SK-N-SH (cell line): ENCODE data around the gene TCF3. TPM values are rescaled to one million over a fixed set of nuclear protein-coding genes. Genes with fewer than 3 reads are reported as not detected.

Source experiments
- CTCF ChIA-PET: fragments of 300-600, 350-600 bp; formaldehyde crosslinking; extraction: SDS; loops from one replicate; lab custom pipeline; 2021; lab: Yijun Ruan, JAX
- POLR2A ChIA-PET: fragments of 350-600 bp; sonication (Branson Sonifier 250); formaldehyde crosslinking; extraction: SDS; loops from one replicate; lab custom pipeline; 2020; ENCODE audit warnings: antibody characterized with exemption, inconsistent platforms; lab: Yijun Ruan, JAX
- DNase-seq: peaks from one replicate; pipeline ENCODE4 v3.0.0; 2012
- H2AFZ ChIP-seq: fragments of 200-600 bp; sonication (generic); 2 replicates; pipeline ENCODE4 v1.8.1; 2016; ENCODE audit warnings: antibody characterized with exemption, mild to moderate bottlenecking, low read depth
- H3F3A ChIP-seq: fragments of 200-600 bp; sonication (generic); replicated peaks from 2 replicates; pipeline ENCODE3; 2016; ENCODE audit warnings: antibody characterized with exemption, mild to moderate bottlenecking; ENCODE audit not compliant: insufficient read depth
- H3K27ac ChIP-seq, 2 experiments: fragments of 200-500 bp in 1 of 2; fragments of 200-600 bp in 1 of 2; sonication (Bioruptor generic) in 1 of 2; sonication (generic), shearing (Covaris generic) in 1 of 2; 2 replicates each; pipeline versions ENCODE4 v1.5.1 to v1.6.1; 2014 to 2016; ENCODE audit warnings: low read depth in 2 of 2, inconsistent platforms in 1 of 2, low read length in 1 of 2, mild to moderate bottlenecking in 1 of 2, mixed read lengths in 1 of 2
- H3K27me3 ChIP-seq: fragments of 200-600 bp; sonication (generic), shearing (Covaris generic); 2 replicates; pipeline ENCODE4 v1.6.1; 2016; ENCODE audit warnings: mixed run types; ENCODE audit not compliant: insufficient read depth
- H3K36me3 ChIP-seq, 2 experiments: fragments of 200-500 bp in 1 of 2; fragments of 200-600 bp in 1 of 2; sonication (Bioruptor generic) in 1 of 2; sonication (generic) in 1 of 2; replicated peaks in 1 of 2; 2 replicates each; pipeline versions ENCODE3 to v1.5.1; 2014 to 2016; ENCODE audit warnings: low read length in 1 of 2, mild to moderate bottlenecking in 1 of 2; ENCODE audit not compliant: insufficient read depth in 2 of 2, control insufficient read depth in 1 of 2
- H3K4me1 ChIP-seq, 2 experiments: fragments of 200-500 bp in 1 of 2; fragments of 200-600 bp in 1 of 2; sonication (Bioruptor generic) in 1 of 2; sonication (generic), shearing (Covaris generic) in 1 of 2; 2 replicates each; pipeline versions ENCODE4 v1.5.1 to v1.6.1; 2014 to 2016; ENCODE audit warnings: low read depth in 1 of 2, low read length in 1 of 2, mixed run types in 1 of 2; ENCODE audit not compliant: insufficient read depth in 2 of 2, control insufficient read depth in 1 of 2
- H3K4me2 ChIP-seq: fragments of 200-600 bp; sonication (generic), shearing (Covaris generic); 2 replicates; pipeline ENCODE4 v1.6.1; 2017; ENCODE audit warnings: mixed run types
- H3K4me3 ChIP-seq, 2 experiments: fragments of 200-500 bp in 1 of 2; fragments of 200-600 bp in 1 of 2; sonication (Bioruptor generic) in 1 of 2; sonication (generic), shearing (Covaris generic) in 1 of 2; 2 replicates each; pipeline versions ENCODE4 v1.5.1 to v1.8.1; 2014 to 2016; ENCODE audit warnings: low read depth in 2 of 2, inconsistent platforms in 1 of 2, low read length in 1 of 2, mild to moderate bottlenecking in 1 of 2, mixed read lengths in 1 of 2, moderate library complexity in 1 of 2
- H3K79me2 ChIP-seq: fragments of 200-600 bp; sonication (generic); 2 replicates; pipeline ENCODE4 v1.8.1; 2017; ENCODE audit warnings: mild to moderate bottlenecking; ENCODE audit not compliant: insufficient read depth
- H3K9ac ChIP-seq: fragments of 200-600 bp; sonication (generic); 2 replicates; pipeline ENCODE4 v1.6.1; 2017; ENCODE audit warnings: mixed run types
- H3K9me2 ChIP-seq: fragments of 200-600 bp; sonication (generic); 2 replicates; pipeline ENCODE4 v1.6.1; 2017; ENCODE audit warnings: mixed run types
- H3K9me3 ChIP-seq: fragments of 200-600 bp; sonication (generic); 2 replicates; pipeline ENCODE4 v1.6.1; 2017; ENCODE audit warnings: mixed run types, mild to moderate bottlenecking, moderate library complexity
- H4K20me1 ChIP-seq: fragments of 200-600 bp; sonication (generic); 2 replicates; pipeline ENCODE4 v1.6.1; 2017; ENCODE audit warnings: mild to moderate bottlenecking, mixed run types; ENCODE audit not compliant: insufficient read depth
- ELF1 ChIP-seq: IDR thresholded peaks from 2 replicates; pipeline ENCODE4 v1.4.0; 2012
- EP300 ChIP-seq, 2 experiments: IDR thresholded peaks; 2 replicates each; pipeline versions ENCODE4 v1.4.0 to v1.6.1; 2012; ENCODE audit warnings: borderline replicate concordance in 1 of 2, low read depth in 1 of 2, low read length in 1 of 2
- EZH2phosphoT487 ChIP-seq: fragments of 200-600 bp; sonication (generic); IDR thresholded peaks from 2 replicates; pipeline ENCODE4 v1.6.1; 2017; ENCODE audit warnings: low read depth, mixed run types, mild to moderate bottlenecking, antibody characterized with exemption, moderate library complexity, borderline replicate concordance
- FOSL2 ChIP-seq: IDR thresholded peaks from 2 replicates; pipeline ENCODE4 v1.4.0; 2012; ENCODE audit warnings: low read depth, mild to moderate bottlenecking, moderate library complexity, borderline replicate concordance
- GABPA ChIP-seq: IDR thresholded peaks from 2 replicates; pipeline ENCODE4 v1.4.0; 2012; ENCODE audit warnings: low read depth, mild to moderate bottlenecking
- JUND ChIP-seq: IDR thresholded peaks from 2 replicates; pipeline ENCODE4 v1.4.0; 2012
- NFIC ChIP-seq: IDR thresholded peaks from 2 replicates; pipeline ENCODE4 v1.4.0; 2012; ENCODE audit warnings: borderline replicate concordance
- PBX3 ChIP-seq: IDR thresholded peaks from 2 replicates; pipeline ENCODE4; 2012
- RAD21 ChIP-seq: IDR thresholded peaks from 2 replicates; pipeline ENCODE4 v1.6.1; 2012; ENCODE audit warnings: mild to moderate bottlenecking, low read length
- RXRA ChIP-seq: IDR thresholded peaks from 2 replicates; pipeline ENCODE4 v1.4.0; 2012; ENCODE audit warnings: low read depth, mild to moderate bottlenecking, borderline replicate concordance
- SIN3A ChIP-seq: IDR thresholded peaks from 2 replicates; pipeline ENCODE4 v1.6.1; 2012; ENCODE audit warnings: low read depth, mild to moderate bottlenecking, low read length, moderate library complexity, borderline replicate concordance
- SMC3 ChIP-seq: IDR thresholded peaks from 2 replicates; pipeline ENCODE4 v1.6.1; 2012; ENCODE audit warnings: low read depth, low read length, improper control_type of control experiment
- TAF1 ChIP-seq: IDR thresholded peaks from 2 replicates; pipeline ENCODE4 v1.6.1; 2012; ENCODE audit warnings: low read depth, mild to moderate bottlenecking, low read length, moderate library complexity, borderline replicate concordance
- TCF12 ChIP-seq: IDR thresholded peaks from 2 replicates; pipeline ENCODE4 v1.4.0; 2012
- USF1 ChIP-seq: IDR thresholded peaks from 2 replicates; pipeline ENCODE4 v1.4.0; 2012; ENCODE audit warnings: low read depth, borderline replicate concordance
- ZBTB33 ChIP-seq: IDR thresholded peaks from 2 replicates; pipeline ENCODE4 v1.4.0; 2012; ENCODE audit warnings: low read depth, borderline replicate concordance
- WGBS: methylation state at CpG from one replicate; pipeline ENCODE4 v1.1.6; 2017; ENCODE audit warnings: low lambda C conversion rate; 5-methylcytosine and 5-hydroxymethylcytosine counted together
- polyA plus RNA-seq, 3 experiments: library from polyadenylated mRNA; depleted of rRNA; stranded (reverse); fragments of >200 nt; gene quantifications; 2 replicates each; pipeline ENCODE4 v1.2.3, GENCODE V29; 2012

TCF3 gene
- polyA plus RNA-seq, 1 of the 3 experiments (the other 2 are of a cell fraction): 104 TPM

GRCh38 chr19:1579222-1579621 lies 73.2 kb downstream of the TCF3 start:
- H3K36me3 ChIP-seq: peaks cover 11 to 34% of the 10 kb centered on the region in 2 experiments
- no peaks in the 10 kb centered on the region for H3K9me2 ChIP-seq
- H3K9me3 ChIP-seq: no peaks in the 10 kb centered on the region
- H3K79me2 ChIP-seq: peaks cover 17% of the 10 kb centered on the region
- no peak for DNase-seq
- H3K9ac ChIP-seq: no peak overlapping the region
- H3K27ac ChIP-seq: no peak overlapping the region
- H3F3A ChIP-seq: no peaks in the 10 kb centered on the region
- H3K4me2 ChIP-seq: no peak overlapping the region
- WGBS: 97% methylated on average over 20 of the region's 20 CpGs
- H4K20me1 ChIP-seq: no peaks in the 10 kb centered on the region
- ChIA-PET CTCF (interaction anchor here (1.0 to 1.4 kb wide), 3 partner anchors 12 to 247 kb away, joined by 3 to 4 read pairs (median 3); no protein-coding TSS in a partner anchor), POLR2A (interaction anchor here (1.5 kb wide), 1 partner anchor 9 kb away, joined by 5 read pairs; no protein-coding TSS in a partner anchor)
- no peaks in the 10 kb centered on the region for H3K4me1 ChIP-seq
- H2AFZ ChIP-seq: no peak overlapping the region
- no peak overlapping the region for H3K4me3 ChIP-seq
- H3K27me3 ChIP-seq: no peaks in the 10 kb centered on the region
- TF ChIP-seq ZBTB33 (no peak), NFIC (no peak), GABPA (no peak), EP300 (IDR thresholded peaks at IDR 0.05; ENCODE audit: borderline replicate concordance in 1 of 2, low read depth in 1 of 2, low read length in 1 of 2) (no peak), TCF12 (no peak), SMC3 (no peak), RXRA (no peak), JUND (no peak), FOSL2 (no peak), USF1 (no peak), SIN3A (no peak), EZH2phosphoT487 (no peak), PBX3 (no peak), TAF1 (no peak), RAD21 (no peak), ELF1 (no peak)
